Nephron (organoid): ENCODE data around the gene PMPCA.

Source experiments
- H3K27ac Mint-ChIP-seq, 3 experiments: 2 replicates each; pipeline ENCODE4 v1.8.0; 2020; ENCODE audit warnings: mixed read lengths in 3 of 3, mild to moderate bottlenecking in 2 of 3, moderate library complexity in 1 of 3
- H3K27me3 Mint-ChIP-seq: 2 replicates; pipeline ENCODE4 v1.8.0; 2021; ENCODE audit warnings: low read depth, mild to moderate bottlenecking, moderate library complexity, mixed read lengths
- H3K36me3 Mint-ChIP-seq: 2 replicates; pipeline ENCODE4 v1.8.0; 2020; ENCODE audit warnings: low read depth, mixed read lengths
- H3K4me1 Mint-ChIP-seq: 2 replicates; pipeline ENCODE4 v1.8.0; 2020; ENCODE audit warnings: mixed read lengths
- H3K4me3 Mint-ChIP-seq, 3 experiments: 2 replicates each; pipeline ENCODE4 v1.8.0; 2020; ENCODE audit warnings: mild to moderate bottlenecking in 3 of 3, mixed read lengths in 3 of 3, moderate library complexity in 2 of 3
- H3K9me3 Mint-ChIP-seq: 2 replicates; pipeline ENCODE4 v1.8.0; 2020; ENCODE audit warnings: mixed read lengths
- TF ChIP-seq, protein P1 (sequence below), 3 experiments: fragments of 200-600 bp; sonication (generic); IDR thresholded peaks; one replicate each; pipeline ENCODE4 v1.5.0; 2021; ENCODE audit warnings: antibody characterized with exemption in 3 of 3; ENCODE audit not compliant: unreplicated experiment in 3 of 3

PMPCA gene

DNA sequence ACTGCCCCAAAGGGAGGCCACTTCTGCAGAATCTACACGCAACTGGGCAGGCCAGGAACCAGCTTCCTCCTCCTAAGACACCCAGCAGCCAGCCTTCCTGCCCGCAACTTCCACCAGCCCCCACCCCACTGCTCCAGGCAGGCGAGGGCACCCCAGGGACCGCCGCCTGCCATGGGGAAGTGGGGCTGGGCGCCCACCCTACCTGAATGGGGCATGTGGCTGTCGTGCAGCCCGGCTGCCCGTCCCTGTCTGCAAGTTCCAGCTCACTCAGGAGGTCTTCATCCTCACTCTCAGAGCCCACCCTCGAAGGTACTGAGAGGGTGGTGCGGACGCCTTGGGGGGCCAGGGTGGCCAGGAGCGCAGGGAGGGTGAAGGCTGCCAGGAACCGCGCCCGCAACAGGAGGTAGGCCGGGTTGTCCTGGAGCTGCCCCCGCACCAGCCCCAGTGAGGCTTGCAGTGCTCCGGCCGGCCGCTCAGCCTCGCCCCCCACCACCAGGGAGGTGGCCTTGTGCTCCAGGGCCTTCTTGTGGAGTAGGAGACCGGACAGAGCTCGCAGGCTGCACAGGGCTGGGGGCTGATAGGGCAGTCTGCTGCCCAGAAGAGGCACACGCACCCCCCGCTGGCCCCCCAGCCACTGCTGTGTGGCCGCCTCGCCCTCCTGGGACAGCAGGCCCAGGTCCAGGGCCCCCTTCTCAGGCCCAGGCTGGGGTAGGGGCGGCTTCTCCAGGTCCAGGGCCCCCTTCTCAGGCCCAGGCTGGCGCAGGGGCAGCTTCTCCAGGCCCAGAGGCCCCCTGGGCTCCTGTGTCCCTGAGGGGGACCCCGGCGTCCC, 32.9 kb upstream of the PMPCA start:
- no peaks in the 10 kb centered on the region for H3K9me3 Mint-ChIP-seq
- H3K36me3 Mint-ChIP-seq: no peaks in the 10 kb centered on the region
- H3K27me3 Mint-ChIP-seq: no peaks in the 10 kb centered on the region
- TF ChIP-seq, protein P1, sequence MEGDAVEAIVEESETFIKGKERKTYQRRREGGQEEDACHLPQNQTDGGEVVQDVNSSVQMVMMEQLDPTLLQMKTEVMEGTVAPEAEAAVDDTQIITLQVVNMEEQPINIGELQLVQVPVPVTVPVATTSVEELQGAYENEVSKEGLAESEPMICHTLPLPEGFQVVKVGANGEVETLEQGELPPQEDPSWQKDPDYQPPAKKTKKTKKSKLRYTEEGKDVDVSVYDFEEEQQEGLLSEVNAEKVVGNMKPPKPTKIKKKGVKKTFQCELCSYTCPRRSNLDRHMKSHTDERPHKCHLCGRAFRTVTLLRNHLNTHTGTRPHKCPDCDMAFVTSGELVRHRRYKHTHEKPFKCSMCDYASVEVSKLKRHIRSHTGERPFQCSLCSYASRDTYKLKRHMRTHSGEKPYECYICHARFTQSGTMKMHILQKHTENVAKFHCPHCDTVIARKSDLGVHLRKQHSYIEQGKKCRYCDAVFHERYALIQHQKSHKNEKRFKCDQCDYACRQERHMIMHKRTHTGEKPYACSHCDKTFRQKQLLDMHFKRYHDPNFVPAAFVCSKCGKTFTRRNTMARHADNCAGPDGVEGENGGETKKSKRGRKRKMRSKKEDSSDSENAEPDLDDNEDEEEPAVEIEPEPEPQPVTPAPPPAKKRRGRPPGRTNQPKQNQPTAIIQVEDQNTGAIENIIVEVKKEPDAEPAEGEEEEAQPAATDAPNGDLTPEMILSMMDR (IDR thresholded peaks at IDR 0.05; ENCODE audit: unreplicated experiment in 3 of 3): no peak
- H3K4me1 Mint-ChIP-seq: no peaks in the 10 kb centered on the region
- no peak overlapping the region for H3K4me3 Mint-ChIP-seq
- no peak overlapping the region for H3K27ac Mint-ChIP-seq

DNA sequence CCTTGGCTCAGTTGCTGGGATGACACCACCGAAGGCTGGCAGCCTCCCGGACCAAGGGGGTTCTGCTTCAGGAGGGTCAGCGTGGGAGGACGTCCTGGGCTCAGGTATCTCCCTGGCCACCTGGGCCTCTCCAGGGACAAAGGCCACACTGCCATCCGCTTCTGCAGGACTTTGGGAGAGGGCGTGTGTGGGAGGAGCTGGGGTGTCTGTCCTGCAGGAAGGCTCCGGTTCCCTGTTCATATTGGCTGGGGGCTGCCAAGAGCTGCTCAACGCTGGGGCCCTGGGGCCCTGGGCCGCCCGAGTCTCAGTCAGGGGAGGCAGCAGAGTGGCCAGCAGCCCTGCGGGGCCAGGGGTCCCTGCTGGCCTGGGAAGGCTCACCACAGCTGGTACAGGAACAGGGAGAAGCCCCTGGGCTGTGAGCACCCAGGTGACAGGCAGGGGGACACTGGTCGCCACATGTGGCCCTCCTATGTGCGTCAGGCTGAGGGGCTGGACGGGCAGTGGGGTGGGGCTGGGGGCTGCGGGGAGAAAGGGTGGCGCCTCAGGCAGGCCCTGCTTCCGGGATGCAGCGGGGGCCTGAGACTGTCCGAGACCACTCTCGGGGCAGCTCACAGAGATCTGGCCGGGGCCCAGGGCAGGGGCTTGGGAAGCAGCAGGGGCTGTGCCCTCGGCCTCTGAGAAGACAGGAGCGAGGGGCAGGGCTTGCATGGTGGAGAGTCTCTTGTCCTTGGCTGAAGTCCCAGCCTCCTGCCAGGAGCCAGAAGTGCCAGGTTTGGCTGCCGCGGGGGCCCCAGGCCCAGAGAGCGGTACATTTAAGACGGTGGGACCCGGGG, 32.1 kb upstream of the PMPCA start:
- TF ChIP-seq, protein P1 (IDR thresholded peaks at IDR 0.05; ENCODE audit: unreplicated experiment in 3 of 3): no peak
- no peaks in the 10 kb centered on the region for H3K9me3 Mint-ChIP-seq
- H3K4me1 Mint-ChIP-seq: no peaks in the 10 kb centered on the region

DNA sequence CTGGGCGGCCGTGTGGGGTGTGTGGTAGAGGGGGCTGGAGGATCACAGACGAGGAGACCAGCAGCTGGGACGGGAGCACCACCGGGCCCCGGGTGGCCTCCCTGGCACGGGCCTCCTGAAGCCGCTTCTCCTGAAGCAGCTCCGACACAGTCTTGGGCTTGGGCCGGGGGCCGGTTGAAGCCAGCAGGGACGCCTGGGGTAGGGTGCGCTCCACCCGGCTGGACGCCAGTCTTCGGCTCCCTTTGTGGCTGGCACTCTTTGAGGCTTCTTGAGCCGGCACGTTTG, 31.5 kb upstream of the PMPCA start:
- Mint-ChIP-seq H3K36me3 (no peaks in the 10 kb centered on the region), H3K27ac (no peak overlapping the region), H3K9me3 (no peaks in the 10 kb centered on the region), H3K27me3 (no peaks in the 10 kb centered on the region), H3K4me3 (no peak overlapping the region), H3K4me1 (no peaks in the 10 kb centered on the region)
- TF ChIP-seq, protein P1 (IDR thresholded peaks at IDR 0.05; ENCODE audit: unreplicated experiment in 3 of 3): no peak

More for the DNA sequence above, 32.1 kb upstream of the PMPCA start:
- Mint-ChIP-seq H3K36me3 (no peaks in the 10 kb centered on the region), H3K27me3 (no peaks in the 10 kb centered on the region), H3K27ac (no peak overlapping the region), H3K4me3 (no peak overlapping the region)

DNA sequence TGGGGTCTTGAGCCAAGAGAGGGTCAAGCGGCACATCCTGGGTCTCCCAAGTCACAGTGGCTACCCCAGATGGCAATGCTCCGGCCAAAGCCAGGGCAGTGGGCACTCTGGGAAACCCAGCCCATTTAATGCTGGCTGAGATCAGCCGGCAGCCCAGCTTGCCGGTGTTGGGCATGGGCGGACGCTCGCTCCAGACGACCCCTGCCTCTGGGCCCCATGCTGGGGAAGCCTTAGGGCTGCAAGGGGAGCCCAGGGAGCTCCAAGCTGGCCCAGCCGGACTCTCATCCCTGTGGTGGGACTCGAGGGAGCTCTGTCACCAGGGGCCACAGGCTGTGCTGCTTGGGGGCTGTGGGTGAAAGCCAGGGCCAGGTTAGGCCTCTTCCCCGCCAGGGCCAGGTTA, 31.1 kb upstream of the PMPCA start:
- Mint-ChIP-seq H3K27ac (no peak overlapping the region), H3K4me3 (no peak overlapping the region), H3K27me3 (no peaks in the 10 kb centered on the region), H3K4me1 (no peaks in the 10 kb centered on the region), H3K9me3 (no peaks in the 10 kb centered on the region), H3K36me3 (peaks cover under 1% of the 10 kb centered on the region)
- TF ChIP-seq, protein P1 (IDR thresholded peaks at IDR 0.05; ENCODE audit: unreplicated experiment in 3 of 3): no peak

DNA sequence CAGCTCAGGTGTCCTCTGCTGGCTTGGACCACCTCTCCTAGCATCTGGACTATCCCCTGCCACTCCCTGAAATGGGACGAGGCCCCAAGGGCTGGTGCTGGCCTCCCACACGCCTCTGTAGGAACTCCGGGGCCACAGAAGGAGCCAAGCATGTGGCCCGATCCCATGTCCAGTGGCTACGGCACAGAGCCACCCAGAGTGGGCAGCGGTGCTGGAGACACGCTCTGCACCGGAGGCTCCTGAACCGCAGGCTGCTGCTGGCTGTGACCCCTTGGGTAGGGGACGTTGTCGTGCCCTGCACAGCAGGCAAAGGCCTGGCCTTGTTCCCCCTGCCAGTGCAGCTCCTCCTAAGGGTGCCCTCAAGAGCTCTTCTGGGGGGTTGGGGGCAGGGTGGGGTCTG, 30.6 kb upstream of the PMPCA start:
- TF ChIP-seq, protein P1 (IDR thresholded peaks at IDR 0.05; ENCODE audit: unreplicated experiment in 3 of 3): no peak
- no peak overlapping the region for H3K4me3 Mint-ChIP-seq
- H3K27me3 Mint-ChIP-seq: no peaks in the 10 kb centered on the region
- no peak overlapping the region for H3K27ac Mint-ChIP-seq
- no peaks in the 10 kb centered on the region for H3K4me1 Mint-ChIP-seq
- no peaks in the 10 kb centered on the region for H3K9me3 Mint-ChIP-seq
- H3K36me3 Mint-ChIP-seq: peaks cover 6% of the 10 kb centered on the region
